ENCODE measurements around the gene TELO2. TPM values are rescaled to one million over a fixed set of nuclear protein-coding genes. Genes with fewer than 3 reads are reported as not detected.

TELO2 gene
- total RNA-seq, 1 donor from 2014 or later: 17.7 TPM

GRCh38 chr16:1494711-1495110 lies 1.6 kb downstream of the TELO2 start:
- peaks cover 36% of the 10 kb centered on the region for H3K4me1 ChIP-seq
- peak; percentile 65 for DNase-seq
- H3K9me3 ChIP-seq (replicated peaks): no peaks in the 10 kb centered on the region
- H3K4me3 ChIP-seq: peak overlapping the region; percentile 85
- peak overlapping the region; percentile 89 for H3K27ac ChIP-seq (replicated peaks)
- peaks cover 47% of the 10 kb centered on the region for H3K36me3 ChIP-seq
- TF ChIP-seq CTCF (IDR thresholded peaks at IDR 0.05; ENCODE audit: borderline replicate concordance): no peak
- H3K27me3 ChIP-seq (ENCODE audit: low read depth): no peaks in the 10 kb centered on the region
- intact Hi-C loops (cut with micrococcal nuclease): loop anchor here (10.0 kb wide), 1 partner anchor 70 kb away; no protein-coding TSS in a partner anchor

- Histone ChIP-seq H3K9me3 (replicated peaks) (no peaks in the 10 kb centered on the region), H3K27ac (replicated peaks) (peak overlapping the region; percentile 89), H3K27me3 (ENCODE audit: low read depth) (no peaks in the 10 kb centered on the region), H3K4me3 (peak overlapping the region; percentile 85), H3K4me1 (peaks cover 36% of the 10 kb centered on the region), H3K36me3 (peaks cover 54% of the 10 kb centered on the region)
- intact Hi-C loops (cut with micrococcal nuclease): loop anchor here (10.0 kb wide), 1 partner anchor 69 kb away; no protein-coding TSS in a partner anchor
- no peak for TF ChIP-seq CTCF (IDR thresholded peaks at IDR 0.05; ENCODE audit: borderline replicate concordance)
- DNase-seq: no peak
Observed at GRCh38 chr16:1495211-1495888, 2.2 kb downstream of the TELO2 start.

- Histone ChIP-seq H3K4me3 (no peak overlapping the region), H3K4me1 (peaks cover 36% of the 10 kb centered on the region), H3K27ac (replicated peaks) (no peak overlapping the region), H3K27me3 (ENCODE audit: low read depth) (no peaks in the 10 kb centered on the region), H3K9me3 (replicated peaks) (no peaks in the 10 kb centered on the region), H3K36me3 (peaks cover 59% of the 10 kb centered on the region)
- no peak for DNase-seq
- intact Hi-C loops (cut with micrococcal nuclease): loop anchor here (10.0 kb wide), 1 partner anchor 69 kb away; no protein-coding TSS in a partner anchor
- no peak for TF ChIP-seq CTCF (IDR thresholded peaks at IDR 0.05; ENCODE audit: borderline replicate concordance)
Observed at GRCh38 chr16:1495889-1496262, 2.7 kb downstream of the TELO2 start.

- H3K27ac ChIP-seq (replicated peaks): no peak overlapping the region
- TF ChIP-seq CTCF (IDR thresholded peaks at IDR 0.05; ENCODE audit: borderline replicate concordance): no peak
- H3K9me3 ChIP-seq (replicated peaks): no peaks in the 10 kb centered on the region
- peaks cover 65% of the 10 kb centered on the region for H3K36me3 ChIP-seq
- no peak for DNase-seq
- H3K27me3 ChIP-seq (ENCODE audit: low read depth): no peaks in the 10 kb centered on the region
- H3K4me1 ChIP-seq: peaks cover 36% of the 10 kb centered on the region
- no peak overlapping the region for H3K4me3 ChIP-seq
- intact Hi-C loops (cut with micrococcal nuclease): loop anchor here (10.0 kb wide), 1 partner anchor 68 kb away; no protein-coding TSS in a partner anchor
Observed at GRCh38 chr16:1496464-1496863, 3.3 kb downstream of the TELO2 start.

- no peak for DNase-seq
- H3K27me3 ChIP-seq (ENCODE audit: low read depth): no peaks in the 10 kb centered on the region
- peaks cover 71% of the 10 kb centered on the region for H3K36me3 ChIP-seq
- no peak overlapping the region for H3K27ac ChIP-seq (replicated peaks)
- peaks cover 36% of the 10 kb centered on the region for H3K4me1 ChIP-seq
- no peaks in the 10 kb centered on the region for H3K9me3 ChIP-seq (replicated peaks)
- no peak overlapping the region for H3K4me3 ChIP-seq
- no peak for TF ChIP-seq CTCF (IDR thresholded peaks at IDR 0.05; ENCODE audit: borderline replicate concordance)
- intact Hi-C loops (cut with micrococcal nuclease): loop anchor here (10.0 kb wide), 1 partner anchor 68 kb away; no protein-coding TSS in a partner anchor
Observed at GRCh38 chr16:1497014-1497598, 3.9 kb downstream of the TELO2 start.

Data from left ventricle myocardium inferior (tissue), 1 donor.